ENCODE measurements around the gene IFIH1. TPM values are rescaled to one million over a fixed set of nuclear protein-coding genes. Genes with fewer than 3 reads are reported as not detected.

The IFIH1 gene
- total and polyA plus RNA-seq, 9 of the 15 experiments (the other 6 are each of a cell fraction or from before 2014, with no cell fraction given), result 0.15 to 1.2 (median 0.60) TPM; not detected in 1

DNA sequence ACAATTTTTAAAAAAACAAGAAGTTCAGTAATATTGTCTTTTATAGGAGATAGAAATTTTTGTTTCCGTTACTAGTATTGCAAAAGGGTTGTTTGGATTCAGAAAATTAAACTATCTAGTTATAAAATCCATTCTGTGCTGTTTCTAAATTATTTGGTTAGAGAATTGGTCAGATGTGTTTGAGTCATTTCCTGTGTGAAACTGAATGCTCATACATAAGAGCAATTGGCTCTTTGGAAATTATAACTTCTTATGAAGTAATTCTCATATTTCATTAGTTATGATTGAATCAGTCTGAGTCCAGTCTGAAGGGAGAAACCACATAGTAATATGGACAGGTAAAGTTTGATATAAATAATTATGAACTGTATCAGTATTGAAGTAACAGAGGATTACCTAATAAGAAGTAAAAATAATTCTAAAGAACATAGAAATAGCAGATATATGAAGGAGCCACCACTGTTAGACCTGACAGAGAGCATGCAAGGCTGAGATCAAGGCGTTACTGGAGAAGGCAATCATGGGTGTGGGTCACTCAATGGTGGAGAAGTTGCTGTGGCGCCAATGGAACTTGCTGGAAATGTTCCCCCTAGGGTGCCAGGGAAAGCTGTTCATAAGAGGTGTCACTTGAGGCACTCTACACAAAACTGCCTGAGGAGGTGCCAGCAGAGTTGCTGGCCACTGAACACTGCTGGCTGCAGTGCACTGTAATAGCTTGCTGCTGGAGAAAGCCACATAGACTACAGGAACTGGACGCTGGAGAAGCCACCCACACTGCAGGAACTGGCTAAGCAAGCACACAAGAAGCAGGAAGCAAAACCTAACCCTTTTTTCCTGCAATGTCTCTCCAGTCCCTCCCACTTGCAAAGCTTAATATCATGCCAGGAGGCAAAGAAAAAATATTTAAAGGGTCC lies 57.2 kb downstream of the IFIH1 start:
- FAIRE-seq, result no peak
- H3K4me2 ChIP-seq (ENCODE audit: insufficient read depth, low read length), result no peak overlapping the region

DNA sequence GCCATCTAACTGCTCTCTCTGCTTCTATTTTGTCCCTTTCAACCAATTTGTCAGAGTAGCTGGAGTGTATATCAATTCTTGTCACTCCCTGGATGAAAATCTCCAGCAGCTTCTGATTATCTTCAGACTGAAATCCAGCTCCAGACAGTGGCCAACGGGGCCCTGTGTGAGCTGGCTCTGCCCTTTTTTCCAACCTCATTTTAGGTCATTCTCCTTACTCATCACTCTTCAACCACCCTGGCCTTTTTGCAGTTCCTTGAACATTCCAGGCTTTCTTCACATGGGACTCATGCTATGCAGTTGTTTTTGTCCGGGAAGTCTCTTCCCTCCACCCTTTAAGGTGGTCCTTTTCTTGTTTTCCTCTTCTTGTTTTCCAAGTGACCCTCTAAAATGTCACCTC lies 59.8 kb downstream of the IFIH1 start:
- FAIRE-seq (no peak), ATAC-seq (no peak), DNase-seq (ENCODE audit: extremely low read depth in 1 of 4, low spot score in 3 of 4) (no peak)
- Histone ChIP-seq H3K9me3 (replicated peaks; ENCODE audit: control insufficient read depth, insufficient read depth, low read depth, low read length) (no peaks in the 10 kb centered on the region; the same call in 1 of the 2 replicates), H3K4me1 (replicated peaks in 1 of 2; ENCODE audit: control insufficient read depth in 2 of 2, insufficient read depth in 2 of 2, low read length in 2 of 2) (no peaks in the 10 kb centered on the region), H3K4me2 (ENCODE audit: insufficient read depth, low read length) (no peak overlapping the region), H3K27me3 (ENCODE audit: control insufficient read depth in 2 of 2, insufficient read depth in 2 of 2, low read length in 2 of 2) (no peaks in the 10 kb centered on the region), H3K9ac (ENCODE audit: insufficient read depth in 1 of 2, low read depth in 2 of 2, low read length in 2 of 2) (no peak overlapping the region), H3K4me3 (no peak overlapping the region), H3K36me3 (ENCODE audit: control insufficient read depth, insufficient read depth, low read length) (no peaks in the 10 kb centered on the region), H3K79me2 (ENCODE audit: control insufficient read depth, insufficient read depth, low read length) (no peaks in the 10 kb centered on the region), H3K27ac (ENCODE audit: extremely low read depth, low read depth, low read length) (no peak overlapping the region), H2AFZ (ENCODE audit: low read depth, low read length) (no peak overlapping the region), H3K9me1 (ENCODE audit: control insufficient read depth, insufficient read depth, low read length) (no peaks in the 10 kb centered on the region), H4K20me1 (replicated peaks; ENCODE audit: control insufficient read depth, insufficient read depth, low read length) (no peaks in the 10 kb centered on the region)
- in situ Hi-C loops (cut with MboI) (no loop called here), intact Hi-C loops (cut with micrococcal nuclease) (no loop called here)
- no TSS peak for BruUV-seq (replicated peaks)
- 0% methylated on average over 2 of the region's 2 CpGs for WGBS (ENCODE audit: insufficient coverage, low coverage, missing lambda C conversion rate)
- ChIA-PET CTCF (ENCODE audit: low intra/inter-chr PET ratio) (no interaction called here), POLR2A (no interaction called here)
- TF ChIP-seq, protein P1, sequence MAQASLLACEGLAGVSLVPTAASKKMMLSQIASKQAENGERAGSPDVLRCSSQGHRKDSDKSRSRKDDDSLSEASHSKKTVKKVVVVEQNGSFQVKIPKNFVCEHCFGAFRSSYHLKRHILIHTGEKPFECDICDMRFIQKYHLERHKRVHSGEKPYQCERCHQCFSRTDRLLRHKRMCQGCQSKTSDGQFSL (CRISPR knock-in tag; IDR thresholded peaks at IDR 0.05), result no peak
- TF ChIP-seq, protein P1 (tag; IDR thresholded peaks at IDR 0.05), result no peak
- TF ChIP-seq ZBTB1 (CRISPR knock-in tag; IDR thresholded peaks at IDR 0.05; ENCODE audit: borderline replicate concordance, low read depth) (no peak), TEAD1 (CRISPR knock-in tag; IDR thresholded peaks at IDR 0.05) (no peak), NR4A1 (CRISPR knock-in tag; IDR thresholded peaks at IDR 0.05) (no peak), NR4A1 (tag; IDR thresholded peaks at IDR 0.05) (no peak), ZNF507 (tag; conservative IDR thresholded peaks at IDR 0.05) (no peak), ZNF699 (CRISPR knock-in tag; IDR thresholded peaks at IDR 0.05; ENCODE audit: insufficient replicate concordance) (no peak)
- TF ChIP-seq, protein P2, sequence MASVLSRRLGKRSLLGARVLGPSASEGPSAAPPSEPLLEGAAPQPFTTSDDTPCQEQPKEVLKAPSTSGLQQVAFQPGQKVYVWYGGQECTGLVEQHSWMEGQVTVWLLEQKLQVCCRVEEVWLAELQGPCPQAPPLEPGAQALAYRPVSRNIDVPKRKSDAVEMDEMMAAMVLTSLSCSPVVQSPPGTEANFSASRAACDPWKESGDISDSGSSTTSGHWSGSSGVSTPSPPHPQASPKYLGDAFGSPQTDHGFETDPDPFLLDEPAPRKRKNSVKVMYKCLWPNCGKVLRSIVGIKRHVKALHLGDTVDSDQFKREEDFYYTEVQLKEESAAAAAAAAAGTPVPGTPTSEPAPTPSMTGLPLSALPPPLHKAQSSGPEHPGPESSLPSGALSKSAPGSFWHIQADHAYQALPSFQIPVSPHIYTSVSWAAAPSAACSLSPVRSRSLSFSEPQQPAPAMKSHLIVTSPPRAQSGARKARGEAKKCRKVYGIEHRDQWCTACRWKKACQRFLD (CRISPR knock-in tag; IDR thresholded peaks at IDR 0.05), result no peak
- TF ChIP-seq, protein P3, sequence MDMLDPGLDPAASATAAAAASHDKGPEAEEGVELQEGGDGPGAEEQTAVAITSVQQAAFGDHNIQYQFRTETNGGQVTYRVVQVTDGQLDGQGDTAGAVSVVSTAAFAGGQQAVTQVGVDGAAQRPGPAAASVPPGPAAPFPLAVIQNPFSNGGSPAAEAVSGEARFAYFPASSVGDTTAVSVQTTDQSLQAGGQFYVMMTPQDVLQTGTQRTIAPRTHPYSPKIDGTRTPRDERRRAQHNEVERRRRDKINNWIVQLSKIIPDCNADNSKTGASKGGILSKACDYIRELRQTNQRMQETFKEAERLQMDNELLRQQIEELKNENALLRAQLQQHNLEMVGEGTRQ (CRISPR knock-in tag; IDR thresholded peaks at IDR 0.05), result no peak

More for the DNA sequence above, 57.2 kb downstream of the IFIH1 start:
- no peak for DNase-seq (ENCODE audit: extremely low read depth in 1 of 4, low spot score in 3 of 4)
- no peaks in the 10 kb centered on the region for H3K79me2 ChIP-seq (ENCODE audit: control insufficient read depth, insufficient read depth, low read length)
- TF ChIP-seq KDM1A (IDR thresholded peaks at IDR 0.05) (no peak), ZNF696 (CRISPR knock-in tag; conservative IDR thresholded peaks at IDR 0.05) (no peak), RNF2 (IDR thresholded peaks at IDR 0.05) (no peak), ZNF707 (CRISPR knock-in tag; conservative IDR thresholded peaks at IDR 0.05) (no peak), GABPA (tag; conservative IDR thresholded peaks at IDR 0.05; ENCODE audit: low read depth) (peak; percentile 31; the same call in 1 of the 2 replicates)
- H3K4me1 ChIP-seq (replicated peaks in 1 of 2; ENCODE audit: control insufficient read depth in 2 of 2, insufficient read depth in 2 of 2, low read length in 2 of 2), result no peaks in the 10 kb centered on the region
- H3K27ac ChIP-seq (ENCODE audit: extremely low read depth, low read depth, low read length), result no peak overlapping the region
- no peaks in the 10 kb centered on the region for H3K36me3 ChIP-seq (ENCODE audit: control insufficient read depth, insufficient read depth, low read length)
- H2AFZ ChIP-seq (ENCODE audit: low read depth, low read length), result no peak overlapping the region
- H3K9me3 ChIP-seq (replicated peaks; ENCODE audit: control insufficient read depth, insufficient read depth, low read depth, low read length), result no peaks in the 10 kb centered on the region; the same call in 1 of the 2 replicates
- in situ Hi-C loops (cut with MboI) (no loop called here), intact Hi-C loops (cut with micrococcal nuclease) (no loop called here)
- no peaks in the 10 kb centered on the region for H4K20me1 ChIP-seq (replicated peaks; ENCODE audit: control insufficient read depth, insufficient read depth, low read length)
- BruUV-seq (replicated peaks), result no TSS peak
- POLR2A ChIA-PET, result no interaction called here
- 0% methylated on average over 4 of the region's 4 CpGs for WGBS (ENCODE audit: insufficient coverage, low coverage, missing lambda C conversion rate)
- H3K4me3 ChIP-seq, result no peak overlapping the region
- CTCF ChIA-PET (ENCODE audit: low intra/inter-chr PET ratio), result no interaction called here
- no peaks in the 10 kb centered on the region for H3K9me1 ChIP-seq (ENCODE audit: control insufficient read depth, insufficient read depth, low read length)
- no peak overlapping the region for H3K9ac ChIP-seq (ENCODE audit: insufficient read depth in 1 of 2, low read depth in 2 of 2, low read length in 2 of 2)
- ATAC-seq, result no peak
- H3K27me3 ChIP-seq (ENCODE audit: control insufficient read depth in 2 of 2, insufficient read depth in 2 of 2, low read length in 2 of 2), result no peaks in the 10 kb centered on the region

Data from K562 (cell line).